Uterus (tissue), 2 donors: Measurements from ENCODE around the gene BCR.

Source experiments
- CTCF ChIP-seq, 4 experiments: fragments of 200-600 bp in 2 of 4; fragments of 450-650 bp in 2 of 4; sonication (generic) in 2 of 4; IDR thresholded peaks; one replicate each; pipeline ENCODE4 v1.5.1; 2016 to 2019; ENCODE audit warnings: antibody characterized with exemption in 4 of 4, mild to moderate bottlenecking in 2 of 4, moderate library complexity in 1 of 4
- POLR2A ChIP-seq, 2 donors: fragments of 450-650 bp; IDR thresholded peaks; one replicate each; pipeline ENCODE4 v1.6.1; 2016; ENCODE audit warnings: antibody characterized with exemption in 2 of 2, mild to moderate bottlenecking in 1 of 2, moderate library complexity in 1 of 2

GRCh38 chr22:23238707-23239106 is 58.4 kb downstream of the BCR start:
- TF ChIP-seq CTCF (IDR thresholded peaks at IDR 0.05) (no peak), POLR2A (IDR thresholded peaks at IDR 0.05) (no peak)
